Activated naive CD4-positive, alpha-beta T cell treated with anti-CD3 and anti-CD28 coated beads, Interleukin-2, amount 10 ng/mL, durations not matched to agents 7 days and 5 days (primary cell): ENCODE data around the gene C21orf91.

Experiments used
- CTCF ChIA-PET: fragments of 350-600 bp; sonication (Branson Sonifier 250); formaldehyde crosslinking; loops from one replicate; lab custom pipeline; 2021; ENCODE audit warnings: antibody characterized with exemption; lab: Charles Lee
- DNase-seq: peaks from one replicate; pipeline ENCODE4 v3.0.0-alpha.2; 2020
- H3K27ac Mint-ChIP-seq: one replicate; pipeline ENCODE4 v1.8.0; 2021; ENCODE audit warnings: mild to moderate bottlenecking, moderate library complexity, mixed read lengths
- H3K27me3 Mint-ChIP-seq: one replicate; pipeline ENCODE4 v1.8.0; 2021; ENCODE audit warnings: mild to moderate bottlenecking, mixed read lengths
- H3K36me3 Mint-ChIP-seq: one replicate; pipeline ENCODE4 v1.8.0; 2021; ENCODE audit warnings: mixed read lengths
- H3K4me1 Mint-ChIP-seq: one replicate; pipeline ENCODE4 v1.8.0; 2021; ENCODE audit warnings: mixed read lengths
- H3K4me3 Mint-ChIP-seq: one replicate; pipeline ENCODE4 v1.8.0; 2021; ENCODE audit warnings: mild to moderate bottlenecking, moderate library complexity, mixed read lengths
- H3K9me3 Mint-ChIP-seq: one replicate; pipeline ENCODE4 v1.8.0; 2021; ENCODE audit warnings: mixed read lengths

Gene C21orf91

GRCh38 chr21:17752171-17752570 lies 67.0 kb downstream of the C21orf91 start:
- Mint-ChIP-seq H3K9me3 (peaks cover 5% of the 10 kb centered on the region), H3K4me3 (no peak overlapping the region), H3K4me1 (no peaks in the 10 kb centered on the region), H3K27ac (no peak overlapping the region), H3K36me3 (no peaks in the 10 kb centered on the region), H3K27me3 (no peaks in the 10 kb centered on the region)
- CTCF ChIA-PET: no interaction called here
- DNase-seq: no peak

GRCh38 chr21:17746920-17747319 lies 72.2 kb downstream of the C21orf91 start:
- CTCF ChIA-PET: interaction anchor here (1.3 kb wide), 1 partner anchor 9 kb away, joined by 5 read pairs; no protein-coding TSS in a partner anchor
- Mint-ChIP-seq H3K9me3 (peaks cover 13% of the 10 kb centered on the region), H3K27ac (no peak overlapping the region), H3K4me3 (no peak overlapping the region), H3K36me3 (no peaks in the 10 kb centered on the region), H3K4me1 (no peaks in the 10 kb centered on the region), H3K27me3 (no peaks in the 10 kb centered on the region)
- DNase-seq: no peak

GRCh38 chr21:17745086-17745485 lies 74.1 kb downstream of the C21orf91 start:
- CTCF ChIA-PET: no interaction called here

GRCh38 chr21:17742940-17743592 lies 76.1 kb downstream of the C21orf91 start:
- H3K36me3 Mint-ChIP-seq: no peaks in the 10 kb centered on the region
- H3K9me3 Mint-ChIP-seq: peaks cover 16% of the 10 kb centered on the region
- H3K27ac Mint-ChIP-seq: no peak overlapping the region
- no peak for DNase-seq
- no peak overlapping the region for H3K4me3 Mint-ChIP-seq
- CTCF ChIA-PET: no interaction called here
- H3K4me1 Mint-ChIP-seq: no peaks in the 10 kb centered on the region
- no peaks in the 10 kb centered on the region for H3K27me3 Mint-ChIP-seq

More at GRCh38 chr21:17745086-17745485, 74.1 kb downstream of the C21orf91 start:
- Mint-ChIP-seq H3K27me3 (no peaks in the 10 kb centered on the region), H3K27ac (no peak overlapping the region), H3K4me1 (no peaks in the 10 kb centered on the region), H3K4me3 (no peak overlapping the region), H3K36me3 (no peaks in the 10 kb centered on the region), H3K9me3 (peaks cover 15% of the 10 kb centered on the region)
- no peak for DNase-seq

- no peak overlapping the region for H3K27ac Mint-ChIP-seq
- no peaks in the 10 kb centered on the region for H3K4me1 Mint-ChIP-seq
- peaks cover 16% of the 10 kb centered on the region for H3K9me3 Mint-ChIP-seq
- no peaks in the 10 kb centered on the region for H3K27me3 Mint-ChIP-seq
- no peaks in the 10 kb centered on the region for H3K36me3 Mint-ChIP-seq
- no peak for DNase-seq
- CTCF ChIA-PET: no interaction called here
- H3K4me3 Mint-ChIP-seq: no peak overlapping the region
Observed at GRCh38 chr21:17742181-17742580, 77.0 kb downstream of the C21orf91 start.
